GM23248 (cell line): ENCODE data around the gene CLEC2B.

ENCODE experiments used
- EZH2 ChIP-seq: fragments of 200-600 bp; sonication (generic); IDR thresholded peaks from 2 replicates; pipeline ENCODE4 v1.6.1; 2018; ENCODE audit warnings: antibody characterized with exemption, mild to moderate bottlenecking; ENCODE audit not compliant: insufficient read depth, poor library complexity, severe bottlenecking
- EZH2phosphoT487 ChIP-seq: fragments of 200-600 bp; sonication (generic); IDR thresholded peaks from 2 replicates; pipeline ENCODE4 v1.6.1; 2018; ENCODE audit warnings: antibody characterized with exemption, moderate library complexity, mild to moderate bottlenecking, low read depth; ENCODE audit not compliant: insufficient read depth

- TF ChIP-seq EZH2: no peak
- TF ChIP-seq EZH2phosphoT487: no peak
These were observed 48.7 kb downstream of the CLEC2B start for GRCh38 chr12:9820281-9820930.
